GM13977 (cell line): ENCODE data around the gene PHKA2.

Experiments used
- DNase-seq: peaks from one replicate; pipeline ENCODE4 v3.0.0; 2012; ENCODE audit warnings: low spot score
- in situ Hi-C: fragments of 300-500 bp; cut with MboI; formaldehyde crosslinking; loops from one replicate; pipeline ENCODE4 v1.12.0; 2022; ENCODE audit warnings: low sequenced_read_pairs, low pct_unique_long_range_greater_than_20kb, mixed read lengths, inconsistent platforms; ENCODE audit not compliant: unreplicated experiment
- TF ChIP-seq, protein P1 (sequence below): IDR thresholded peaks from 2 replicates; pipeline ENCODE4 v1.5.1; 2012; ENCODE audit warnings: mild to moderate bottlenecking, control low read depth; ENCODE audit not compliant: insufficient read depth; ENCODE audit errors: extremely low read depth, missing control alignments

PHKA2 gene

DNA sequence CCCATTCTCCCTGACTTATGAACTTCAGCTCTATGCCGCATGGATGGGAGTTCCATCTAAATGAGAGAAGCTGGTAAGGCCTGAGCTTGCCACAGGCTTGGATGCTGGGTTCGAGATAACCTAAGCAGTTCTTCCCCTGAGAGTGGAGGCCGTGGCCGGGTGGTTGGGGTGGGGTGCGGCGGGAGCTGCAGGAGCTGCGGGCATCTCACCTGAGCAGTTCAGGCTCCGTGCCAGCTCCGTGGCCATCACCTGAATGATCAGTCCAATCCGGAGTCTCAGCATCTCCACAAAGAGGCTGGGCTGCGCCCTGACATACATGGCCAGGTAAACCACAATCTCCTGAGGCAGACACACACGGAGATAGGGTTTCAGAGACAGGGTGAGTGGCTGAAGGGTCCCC lies 77.6 kb downstream of the PHKA2 start:
- DNase-seq = no peak
- in situ Hi-C loops = no loop called here

DNA sequence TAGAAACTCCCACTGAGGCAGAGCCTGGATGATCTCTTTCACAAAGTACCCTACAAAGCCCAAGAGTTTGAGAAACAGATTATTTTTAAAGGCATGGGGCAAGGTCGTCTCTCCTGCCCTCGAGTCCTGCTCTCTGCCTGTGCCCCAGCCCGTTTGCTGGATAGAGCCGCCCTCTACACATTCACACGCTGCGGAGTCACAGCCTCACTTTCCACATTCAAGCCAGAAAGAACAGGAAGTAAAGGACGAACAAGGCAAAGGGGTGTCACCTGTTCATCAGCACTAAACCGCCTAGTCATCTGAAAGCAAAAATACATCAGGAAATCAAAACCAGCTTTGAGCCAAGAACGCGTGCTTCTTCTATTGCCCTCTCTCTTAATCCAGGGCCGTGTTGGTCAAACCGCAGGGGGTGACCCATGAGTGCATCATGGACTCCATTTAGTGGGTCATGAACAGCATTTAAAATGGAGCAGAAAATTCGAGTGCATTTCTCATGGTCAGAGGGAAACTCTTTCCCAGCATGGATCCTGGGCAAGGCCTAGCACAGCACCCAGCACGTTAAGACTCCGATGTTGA lies 83.4 kb downstream of the PHKA2 start:
- no peak for DNase-seq

More for the DNA sequence above, 77.6 kb downstream of the PHKA2 start:
- TF ChIP-seq, protein P1, sequence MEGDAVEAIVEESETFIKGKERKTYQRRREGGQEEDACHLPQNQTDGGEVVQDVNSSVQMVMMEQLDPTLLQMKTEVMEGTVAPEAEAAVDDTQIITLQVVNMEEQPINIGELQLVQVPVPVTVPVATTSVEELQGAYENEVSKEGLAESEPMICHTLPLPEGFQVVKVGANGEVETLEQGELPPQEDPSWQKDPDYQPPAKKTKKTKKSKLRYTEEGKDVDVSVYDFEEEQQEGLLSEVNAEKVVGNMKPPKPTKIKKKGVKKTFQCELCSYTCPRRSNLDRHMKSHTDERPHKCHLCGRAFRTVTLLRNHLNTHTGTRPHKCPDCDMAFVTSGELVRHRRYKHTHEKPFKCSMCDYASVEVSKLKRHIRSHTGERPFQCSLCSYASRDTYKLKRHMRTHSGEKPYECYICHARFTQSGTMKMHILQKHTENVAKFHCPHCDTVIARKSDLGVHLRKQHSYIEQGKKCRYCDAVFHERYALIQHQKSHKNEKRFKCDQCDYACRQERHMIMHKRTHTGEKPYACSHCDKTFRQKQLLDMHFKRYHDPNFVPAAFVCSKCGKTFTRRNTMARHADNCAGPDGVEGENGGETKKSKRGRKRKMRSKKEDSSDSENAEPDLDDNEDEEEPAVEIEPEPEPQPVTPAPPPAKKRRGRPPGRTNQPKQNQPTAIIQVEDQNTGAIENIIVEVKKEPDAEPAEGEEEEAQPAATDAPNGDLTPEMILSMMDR = no peak

DNA sequence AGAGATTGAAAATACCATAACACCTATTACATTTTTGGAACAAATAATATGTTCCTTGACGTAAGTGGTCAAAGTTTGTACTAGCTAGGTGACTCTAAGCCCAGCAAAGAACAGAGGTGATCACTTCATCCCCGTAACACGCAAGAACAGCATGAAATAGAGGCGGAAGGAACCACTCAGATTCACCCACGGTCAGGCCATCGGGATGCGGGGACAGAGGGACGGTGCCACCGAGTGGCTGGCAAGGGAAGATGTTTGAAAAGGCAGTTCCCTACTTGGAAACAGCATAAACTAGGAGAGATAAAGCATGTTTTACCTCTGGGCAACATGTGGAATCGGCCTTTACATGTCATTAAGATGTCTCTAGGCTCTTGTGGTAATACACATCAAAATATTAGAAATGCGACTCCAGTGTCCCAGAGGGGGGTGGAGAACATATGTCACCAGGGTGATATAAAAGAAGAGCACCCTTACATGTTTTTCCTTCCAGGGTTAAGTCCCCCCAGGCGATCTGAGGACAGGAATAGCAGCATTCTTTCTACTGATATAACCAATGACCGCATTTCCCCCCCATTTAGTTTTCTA lies 84.0 kb downstream of the PHKA2 start:
- DNase-seq = peak; percentile 54
- in situ Hi-C loops = loop anchor here (25.0 kb wide), 1 partner anchor 488 kb away; no protein-coding TSS in a partner anchor
- TF ChIP-seq, protein P1 = peak; percentile 46

More for the DNA sequence above, 83.4 kb downstream of the PHKA2 start:
- TF ChIP-seq, protein P1 = no peak
- in situ Hi-C loops = no loop called here

DNA sequence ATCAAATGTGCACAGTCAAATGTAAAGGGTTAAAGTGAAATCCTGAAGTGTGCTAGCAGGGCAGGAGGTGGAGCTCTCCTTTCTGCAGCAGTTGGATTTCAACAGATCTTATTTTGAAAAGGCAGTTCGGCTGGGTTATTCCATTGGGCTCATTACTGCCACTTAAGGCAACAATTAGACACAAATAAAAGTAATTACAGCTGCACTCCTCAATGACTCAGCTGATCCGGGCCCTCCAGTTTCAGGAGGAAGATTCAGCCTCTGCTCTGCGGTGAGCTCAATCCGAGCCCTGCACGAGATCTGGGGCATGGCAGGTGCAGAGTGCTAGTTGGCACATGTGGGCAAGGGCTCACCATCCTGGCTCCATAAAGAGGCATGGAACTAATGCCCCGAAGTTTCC lies 85.4 kb downstream of the PHKA2 start:
- in situ Hi-C loops = loop anchor here (25.0 kb wide), 1 partner anchor 486 kb away; no protein-coding TSS in a partner anchor
- TF ChIP-seq, protein P1 = no peak
- DNase-seq = no peak

DNA sequence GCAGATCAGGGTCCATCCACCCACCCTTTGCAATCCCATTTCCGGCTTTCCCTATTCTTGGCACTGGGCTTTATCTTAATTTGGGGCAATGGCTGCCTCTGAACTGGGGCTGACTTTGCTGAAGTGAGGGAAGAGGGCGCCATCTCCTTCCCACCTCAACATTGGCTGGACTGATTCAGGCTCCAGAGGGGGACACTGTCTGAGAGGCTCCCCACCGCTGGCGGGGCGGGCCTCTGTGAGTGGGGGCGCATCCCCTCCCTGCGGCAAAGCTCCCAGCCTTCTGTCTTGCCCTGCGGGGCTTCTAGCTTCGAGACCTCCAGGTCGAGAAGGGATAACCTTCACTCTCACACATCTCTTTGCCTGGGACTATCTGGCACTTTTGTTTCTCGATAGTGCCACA lies 85.8 kb downstream of the PHKA2 start:
- TF ChIP-seq, protein P1 = no peak
- DNase-seq = no peak
- in situ Hi-C loops = loop anchor here (25.0 kb wide), 1 partner anchor 486 kb away; no protein-coding TSS in a partner anchor

DNA sequence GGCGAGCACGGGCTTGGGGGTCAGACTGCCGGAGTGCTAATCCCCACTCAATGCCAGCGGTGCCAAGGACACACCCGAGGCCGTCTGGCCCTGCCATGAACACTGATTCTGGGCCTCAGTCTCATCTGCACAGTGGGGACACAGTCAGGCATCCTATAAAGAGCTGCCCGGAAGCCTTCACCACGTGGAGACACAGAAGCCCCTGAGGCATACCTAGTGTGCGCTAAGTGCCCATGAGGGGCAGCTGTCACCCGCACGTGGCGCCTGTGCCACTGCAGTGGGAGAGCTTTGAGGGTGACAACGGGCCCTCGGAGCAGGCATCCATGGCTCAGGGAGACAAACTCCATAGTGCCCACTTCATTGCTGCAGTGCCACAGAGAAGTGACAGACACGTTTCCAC lies 86.3 kb downstream of the PHKA2 start:
- in situ Hi-C loops = loop anchor here (25.0 kb wide), 1 partner anchor 485 kb away; no protein-coding TSS in a partner anchor
- DNase-seq = no peak
- TF ChIP-seq, protein P1 = no peak
